Prostate gland (tissue), 2 donors: ENCODE results near the gene ZNF536. TPM values are rescaled to one million over a fixed set of nuclear protein-coding genes. Genes with fewer than 3 reads are reported as not detected.

ENCODE experiments used
- DNase-seq: peaks from one replicate; pipeline ENCODE4 v3.0.0-alpha.2; 2019; ENCODE audit warnings: low spot score
- H3K27ac ChIP-seq, 2 donors: fragments of 200-600 bp; sonication (generic); 2 replicates each; pipeline ENCODE4 v1.5.1; 2017 to 2019
- H3K27me3 ChIP-seq: fragments of 200-600 bp; sonication (generic); replicated peaks from 2 replicates; pipeline ENCODE4 v1.5.1; 2019; ENCODE audit not compliant: insufficient read depth
- H3K36me3 ChIP-seq, 2 donors: fragments of 200-600 bp; sonication (generic); 1 replicate in 1 of 2; 2 replicates in 1 of 2; pipeline versions ENCODE4 v1.5.1 to v1.8.1; 2017 to 2019
- H3K4me1 ChIP-seq: fragments of 200-600 bp; sonication (generic); replicated peaks from 2 replicates; pipeline ENCODE4 v1.5.1; 2019
- H3K4me3 ChIP-seq, 2 donors: fragments of 200-600 bp; sonication (generic); 2 replicates each; pipeline ENCODE4 v1.5.1; 2017 to 2019
- H3K9me3 ChIP-seq: fragments of 200-600 bp; sonication (generic); 2 replicates; pipeline ENCODE4 v1.5.1; 2017
- POLR2A ChIP-seq: fragments of 450-650 bp; IDR thresholded peaks from one replicate; pipeline ENCODE4 v1.6.1; 2016; ENCODE audit warnings: antibody characterized with exemption, mild to moderate bottlenecking
- POLR2AphosphoS5 ChIP-seq: sonication (generic); formaldehyde crosslinking; IDR thresholded peaks from one replicate; pipeline ENCODE4 v1.6.1; 2017; ENCODE audit warnings: antibody characterized with exemption
- WGBS: methylation state at CpG from one replicate; pipeline ENCODE4 v1.1.5; 2018; 5-methylcytosine and 5-hydroxymethylcytosine counted together
- intact Hi-C: fragments of 100-400 bp; cut with DNase I; formaldehyde crosslinking; loops from one replicate; pipeline ENCODE4 v1.14.2; 2022
- total RNA-seq, 2 donors: library from RNA; depleted of rRNA; stranded (reverse); fragments of >200 nt; gene quantifications; one replicate each; pipeline ENCODE4 v1.1.0, GENCODE V29; 2016
- TF ChIP-seq, protein P1 (sequence below), 4 experiments: fragments of 200-600 bp in 2 of 4; fragments of 450-650 bp in 2 of 4; sonication (generic) in 2 of 4; IDR thresholded peaks; 1 replicate in 3 of 4; 2 replicates in 1 of 4; pipeline ENCODE4 v1.5.1; 2016 to 2019; ENCODE audit warnings: antibody characterized with exemption in 4 of 4, mild to moderate bottlenecking in 2 of 4, moderate library complexity in 2 of 4

Gene ZNF536
- total RNA-seq, 2 donors from 2014 or later = 1.1 to 42.0 TPM

GRCh38 chr19:30336290-30336689, 35.9 kb upstream of the ZNF536 start:
- no peak for DNase-seq
- 91% methylated on average over 6 of the region's 6 CpGs for WGBS

GRCh38 chr19:30338041-30338456, 34.1 kb upstream of the ZNF536 start:
- no peak overlapping the region for H3K27ac ChIP-seq
- TF ChIP-seq POLR2AphosphoS5 (no peak), POLR2A (no peak)
- TF ChIP-seq, protein P1, sequence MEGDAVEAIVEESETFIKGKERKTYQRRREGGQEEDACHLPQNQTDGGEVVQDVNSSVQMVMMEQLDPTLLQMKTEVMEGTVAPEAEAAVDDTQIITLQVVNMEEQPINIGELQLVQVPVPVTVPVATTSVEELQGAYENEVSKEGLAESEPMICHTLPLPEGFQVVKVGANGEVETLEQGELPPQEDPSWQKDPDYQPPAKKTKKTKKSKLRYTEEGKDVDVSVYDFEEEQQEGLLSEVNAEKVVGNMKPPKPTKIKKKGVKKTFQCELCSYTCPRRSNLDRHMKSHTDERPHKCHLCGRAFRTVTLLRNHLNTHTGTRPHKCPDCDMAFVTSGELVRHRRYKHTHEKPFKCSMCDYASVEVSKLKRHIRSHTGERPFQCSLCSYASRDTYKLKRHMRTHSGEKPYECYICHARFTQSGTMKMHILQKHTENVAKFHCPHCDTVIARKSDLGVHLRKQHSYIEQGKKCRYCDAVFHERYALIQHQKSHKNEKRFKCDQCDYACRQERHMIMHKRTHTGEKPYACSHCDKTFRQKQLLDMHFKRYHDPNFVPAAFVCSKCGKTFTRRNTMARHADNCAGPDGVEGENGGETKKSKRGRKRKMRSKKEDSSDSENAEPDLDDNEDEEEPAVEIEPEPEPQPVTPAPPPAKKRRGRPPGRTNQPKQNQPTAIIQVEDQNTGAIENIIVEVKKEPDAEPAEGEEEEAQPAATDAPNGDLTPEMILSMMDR (IDR thresholded peaks at IDR 0.05) = no peak
- no peaks in the 10 kb centered on the region for H3K27me3 ChIP-seq
- H3K9me3 ChIP-seq = no peaks in the 10 kb centered on the region
- no peak overlapping the region for H3K4me3 ChIP-seq
- DNase-seq = no peak
- H3K36me3 ChIP-seq = no peaks in the 10 kb centered on the region
- H3K4me1 ChIP-seq = no peaks in the 10 kb centered on the region
- intact Hi-C loops = no loop called here
- WGBS = 95% methylated on average over 3 of the region's 3 CpGs

More at GRCh38 chr19:30336290-30336689, 35.9 kb upstream of the ZNF536 start:
- intact Hi-C loops = no loop called here
- no peak overlapping the region for H3K27ac ChIP-seq
- H3K9me3 ChIP-seq = no peaks in the 10 kb centered on the region
- TF ChIP-seq POLR2AphosphoS5 (no peak), POLR2A (no peak)
- TF ChIP-seq, protein P1 (IDR thresholded peaks at IDR 0.05) = no peak
- no peaks in the 10 kb centered on the region for H3K36me3 ChIP-seq
- no peaks in the 10 kb centered on the region for H3K27me3 ChIP-seq
- H3K4me1 ChIP-seq = no peaks in the 10 kb centered on the region
- no peak overlapping the region for H3K4me3 ChIP-seq

DNA sequence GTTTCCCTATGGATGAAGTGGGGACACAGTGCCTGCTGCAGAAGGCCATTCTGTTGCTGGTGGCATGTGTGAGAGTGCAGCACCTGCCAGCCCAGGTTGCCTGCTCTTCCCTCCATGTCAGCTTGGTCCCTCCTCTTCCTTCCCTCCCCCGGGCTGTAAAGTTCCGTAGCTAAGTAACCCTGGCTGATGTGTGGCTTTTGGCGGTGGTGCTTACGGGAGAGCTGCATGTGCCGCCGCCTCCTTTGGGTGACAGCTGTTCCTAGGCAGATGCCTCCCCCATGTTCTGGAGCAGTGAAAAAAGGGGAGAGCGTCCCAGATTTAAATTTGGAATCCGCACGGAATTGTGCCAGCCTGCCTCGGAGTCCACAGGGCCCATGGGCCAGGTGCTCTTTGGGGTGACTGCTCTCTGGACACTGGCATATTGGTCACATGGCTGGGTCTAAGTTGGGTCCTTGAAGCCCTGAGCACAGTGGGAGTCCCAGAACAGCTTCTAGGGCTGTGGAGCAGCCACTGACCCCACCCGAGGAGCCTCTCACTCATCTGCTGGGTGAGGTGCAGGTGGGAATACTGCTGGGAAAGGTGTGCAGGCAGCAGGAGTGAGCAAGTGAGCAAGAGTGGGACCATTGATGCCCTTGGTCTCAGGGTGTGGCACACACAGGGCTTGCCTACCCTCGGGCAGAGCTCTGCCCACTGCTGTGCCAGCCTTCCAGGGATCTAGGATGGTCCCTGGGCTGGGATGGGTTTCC, 33.1 kb upstream of the ZNF536 start:
- no peak overlapping the region for H3K27ac ChIP-seq
- TF ChIP-seq POLR2A (no peak), POLR2AphosphoS5 (no peak)
- TF ChIP-seq, protein P1 (IDR thresholded peaks at IDR 0.05) = no peak
- intact Hi-C loops = no loop called here
- H3K27me3 ChIP-seq = no peaks in the 10 kb centered on the region
- no peaks in the 10 kb centered on the region for H3K36me3 ChIP-seq
- 80% methylated on average over 11 of the region's 12 CpGs for WGBS
- no peaks in the 10 kb centered on the region for H3K9me3 ChIP-seq
- no peaks in the 10 kb centered on the region for H3K4me1 ChIP-seq
- no peak overlapping the region for H3K4me3 ChIP-seq
- no peak for DNase-seq

DNA sequence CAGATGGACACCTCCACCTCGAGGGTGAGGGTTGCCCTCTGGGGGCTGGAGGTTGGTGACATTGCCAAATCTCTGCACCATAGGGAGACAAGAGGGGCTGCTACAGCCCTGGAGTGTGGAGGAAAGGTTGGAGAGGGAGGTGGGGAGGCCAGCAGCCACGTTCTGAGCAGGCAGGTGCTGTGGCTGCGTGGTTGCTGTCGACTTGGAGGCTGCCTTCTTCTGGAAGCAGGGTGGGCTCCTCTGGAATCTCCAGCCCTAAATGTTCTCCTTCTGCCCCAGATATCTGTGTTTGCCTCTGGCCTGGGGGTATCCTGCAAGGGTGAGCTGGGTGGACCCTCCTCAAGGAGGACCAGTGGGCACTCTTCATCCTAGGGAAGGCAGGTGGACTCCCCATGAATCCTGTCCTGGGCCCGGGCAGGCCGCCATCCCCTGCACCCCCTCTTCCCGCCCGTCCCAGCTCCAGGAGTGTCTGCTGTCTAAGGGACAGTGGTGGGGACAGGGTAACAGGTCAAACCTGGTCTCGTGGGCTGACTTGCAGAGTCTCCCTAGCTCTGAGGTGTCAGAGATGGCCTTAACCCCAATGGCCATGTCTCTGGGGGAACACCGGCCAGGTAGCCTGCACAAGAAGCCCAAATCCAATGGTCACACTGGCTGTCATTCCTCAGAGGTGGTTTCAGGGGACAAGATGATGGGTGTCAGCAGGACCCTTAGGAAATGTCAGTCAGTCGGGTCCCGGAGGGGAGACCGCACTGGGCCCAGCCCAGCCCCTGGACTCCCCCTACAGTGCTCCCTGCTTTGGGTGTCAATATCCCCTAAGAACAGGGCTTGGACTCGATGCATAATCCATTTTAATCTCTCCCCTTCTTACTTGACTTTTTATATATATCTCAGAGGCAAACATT, 32.3 kb upstream of the ZNF536 start:
- no peaks in the 10 kb centered on the region for H3K9me3 ChIP-seq
- no peak for DNase-seq
- TF ChIP-seq POLR2A (no peak), POLR2AphosphoS5 (no peak)
- TF ChIP-seq, protein P1 (IDR thresholded peaks at IDR 0.05) = no peak
- no peak overlapping the region for H3K27ac ChIP-seq
- 89% methylated on average over 12 of the region's 14 CpGs for WGBS
- H3K27me3 ChIP-seq = no peaks in the 10 kb centered on the region
- intact Hi-C loops = no loop called here
- H3K4me3 ChIP-seq = no peak overlapping the region
- H3K4me1 ChIP-seq = no peaks in the 10 kb centered on the region
- H3K36me3 ChIP-seq = no peaks in the 10 kb centered on the region
